K562 (cell line): ENCODE data around the gene YY1AP1. TPM values are rescaled to one million over a fixed set of nuclear protein-coding genes. Genes with fewer than 3 reads are reported as not detected.

Experiments
- ETS2 ChIP-seq: IDR thresholded peaks from 2 replicates; pipeline ENCODE4 v1.6.1; 2016; ENCODE audit warnings: borderline replicate concordance, missing genetic modification characterization, mild to moderate bottlenecking, moderate library complexity, missing compliant biosample characterization; ENCODE audit not compliant: poor library complexity, severe bottlenecking
- JUNB ChIP-seq: fragments of 450-650 bp; formaldehyde crosslinking; conservative IDR thresholded peaks from 2 replicates; pipeline ENCODE4 v1.4.0; 2020; ENCODE audit warnings: mild to moderate bottlenecking
- NRF1 ChIP-seq, 2 experiments: fragments of 450-650 bp; IDR thresholded peaks in 1 of 2; conservative IDR thresholded peaks in 1 of 2; 2 replicates each; pipeline ENCODE4 v1.6.1; 2014; ENCODE audit warnings: mild to moderate bottlenecking in 2 of 2
- POLR2AphosphoS2 ChIP-seq: IDR thresholded peaks from 2 replicates; pipeline ENCODE4 v1.6.1; 2012; ENCODE audit warnings: low read length, improper control_type of control experiment
- RREB1 ChIP-seq: fragments of 250-450 bp; sonication (Bioruptor Pico); IDR thresholded peaks from 2 replicates; pipeline ENCODE4 v1.4.0; 2020
- SIN3A ChIP-seq, 2 experiments: fragments of 150-350 bp in 1 of 2; IDR thresholded peaks; 2 replicates each; pipeline ENCODE4 v1.6.1; 2011 to 2016; ENCODE audit warnings: borderline replicate concordance in 2 of 2, low read depth in 2 of 2, low read length in 2 of 2, mild to moderate bottlenecking in 2 of 2, moderate library complexity in 2 of 2; ENCODE audit not compliant: control insufficient read depth in 1 of 2
- TAF9B ChIP-seq: fragments of 450-650 bp; IDR thresholded peaks from 2 replicates; pipeline ENCODE4 v1.6.1; 2018; ENCODE audit warnings: mild to moderate bottlenecking; ENCODE audit not compliant: partially characterized antibody
- ZFPM2 ChIP-seq: fragments of 250-450 bp; sonication (Bioruptor Pico); IDR thresholded peaks from 2 replicates; pipeline ENCODE4 v1.5.1; 2022; ENCODE audit warnings: mild to moderate bottlenecking
- polyA plus RNA-seq, 8 experiments: library from polyadenylated mRNA; depleted of rRNA in 4 of 8; stranded (reverse) in 5 of 8; unstranded in 3 of 8; fragments of >200 nt; fragmentation: Nextera tagmentation in 2 of 8; fragmentation: Illumina TruSeq in 1 of 8; extraction: Ambion mirVana in 2 of 8; extraction: Trizol in 1 of 8; gene quantifications; 2 replicates each; pipeline versions ENCODE4 v1.2.1 to v1.2.3, GENCODE V29; 2011 to 2014; ENCODE audit warnings: inconsistent platforms in 1 of 8, missing spikeins in 1 of 8
- total RNA-seq, 7 experiments: library from RNA; depleted of rRNA in 6 of 7; stranded (reverse); fragments of >200 nt in 6 of 7; fragmentation: Illumina TruSeq in 2 of 7; extraction: Trizol in 2 of 7; gene quantifications; 2 replicates each; pipeline versions ENCODE4 v1.2.1 to v1.2.3, GENCODE V29; 2011 to 2021; ENCODE audit warnings: low replicate concordance in 1 of 7
- TF ChIP-seq, protein P1 (sequence below): IDR thresholded peaks from 2 replicates; pipeline ENCODE4 v1.6.1; 2011; ENCODE audit not compliant: insufficient read length; ENCODE audit errors: extremely low read depth

Gene YY1AP1
- total and polyA plus RNA-seq, 9 of the 15 experiments (the other 6 are each of a cell fraction or from before 2014, with no cell fraction given) = 18.4 to 90.7 (median 42.9) TPM

GRCh38 chr1:155688324-155689080, at the start of gene YY1AP1 (continued):
- peak; percentile 78 for TF ChIP-seq RREB1 (CRISPR knock-in tag)
- TF ChIP-seq, protein P1, sequence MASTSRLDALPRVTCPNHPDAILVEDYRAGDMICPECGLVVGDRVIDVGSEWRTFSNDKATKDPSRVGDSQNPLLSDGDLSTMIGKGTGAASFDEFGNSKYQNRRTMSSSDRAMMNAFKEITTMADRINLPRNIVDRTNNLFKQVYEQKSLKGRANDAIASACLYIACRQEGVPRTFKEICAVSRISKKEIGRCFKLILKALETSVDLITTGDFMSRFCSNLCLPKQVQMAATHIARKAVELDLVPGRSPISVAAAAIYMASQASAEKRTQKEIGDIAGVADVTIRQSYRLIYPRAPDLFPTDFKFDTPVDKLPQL = no peak
- peak; percentile 96 to 98 for TF ChIP-seq NRF1 (conservative IDR thresholded peaks at IDR 0.05 in 1 of 2, IDR thresholded peaks at IDR 0.05 in 1 of 2)
- no peak for TF ChIP-seq JUNB
- TF ChIP-seq TAF9B = peak; percentile 90
- TF ChIP-seq ZFPM2 (CRISPR knock-in tag) = no peak
- TF ChIP-seq ETS2 = no peak
- no peak; a peak in 1 of 4 replicates for TF ChIP-seq SIN3A (IDR thresholded peaks at IDR 0.05; ENCODE audit: borderline replicate concordance in 2 of 2, control insufficient read depth in 1 of 2, low read depth in 2 of 2, low read length in 2 of 2)
- TF ChIP-seq POLR2AphosphoS2 = 0 out of 2 replicates have a peak, but pooled peaks have one; percentile 18
